Sigmoid colon (tissue), 7 donors: ENCODE results near the gene TRIM39. TPM values are rescaled to one million over a fixed set of nuclear protein-coding genes. Genes with fewer than 3 reads are reported as not detected.

Experiments
- DNase-seq: peaks from one replicate; pipeline ENCODE4 v3.0.0-alpha.2; 2019
- H3K27ac ChIP-seq, 4 donors: fragments of 200-600 bp; sonication (generic); one replicate each; pipeline ENCODE4 v1.5.1; 2016 to 2019; ENCODE audit warnings: mild to moderate bottlenecking in 1 of 4
- H3K27me3 ChIP-seq, 3 donors: fragments of 200-600 bp; sonication (generic); one replicate each; pipeline ENCODE4 v1.5.1; 2019; ENCODE audit warnings: mild to moderate bottlenecking in 1 of 3
- H3K36me3 ChIP-seq, 4 donors: fragments of 200-600 bp; sonication (generic); one replicate each; pipeline ENCODE4 v1.5.1; 2016 to 2019
- H3K4me1 ChIP-seq, 4 donors: fragments of 200-600 bp; sonication (generic); one replicate each; pipeline ENCODE4 v1.5.1; 2017 to 2019
- H3K4me3 ChIP-seq, 4 donors: fragments of 200-600 bp; sonication (generic); one replicate each; pipeline ENCODE4 v1.5.1; 2017 to 2019; ENCODE audit warnings: mild to moderate bottlenecking in 2 of 4, moderate library complexity in 1 of 4
- H3K9me3 ChIP-seq, 4 donors: fragments of 200-600 bp in 3 of 4; sonication (generic) in 3 of 4; one replicate each; pipeline versions ENCODE4 v1.5.1 to v1.6.1; 2013 to 2019
- CTCF ChIP-seq, 4 experiments: fragments of 450-650 bp in 3 of 4; fragments of 200-600 bp in 1 of 4; IDR thresholded peaks; one replicate each; pipeline ENCODE4 v1.5.1; 2016 to 2019; ENCODE audit warnings: antibody characterized with exemption in 4 of 4, mild to moderate bottlenecking in 3 of 4, moderate library complexity in 2 of 4
- EP300 ChIP-seq, 4 donors: sonication (generic); formaldehyde crosslinking; IDR thresholded peaks; one replicate each; pipeline ENCODE4 v1.6.1; 2017; ENCODE audit warnings: antibody characterized with exemption in 4 of 4
- POLR2A ChIP-seq, 2 donors: fragments of 450-650 bp; IDR thresholded peaks; one replicate each; pipeline ENCODE4 v1.6.1; 2016; ENCODE audit warnings: antibody characterized with exemption in 2 of 2, mild to moderate bottlenecking in 2 of 2, moderate library complexity in 2 of 2
- POLR2AphosphoS5 ChIP-seq, 4 donors: sonication (generic); formaldehyde crosslinking; IDR thresholded peaks; one replicate each; pipeline ENCODE4 v1.6.1; 2017; ENCODE audit warnings: antibody characterized with exemption in 4 of 4
- WGBS, 2 donors: extraction: QIAGEN DNeasy Blood & Tissue Kit; methylation state at CpG; one replicate each; pipeline ENCODE4 v1.1.7; 2013; 5-methylcytosine and 5-hydroxymethylcytosine counted together
- intact Hi-C: fragments of 100-400 bp; cut with DNase I; formaldehyde crosslinking; loops from one replicate; pipeline ENCODE4 v1.15.1; 2023
- polyA plus RNA-seq, 3 donors: library from polyadenylated mRNA; stranded (reverse); fragments of 200-250 nt; gene quantifications; one replicate each; pipeline ENCODE4 v1.2.3, GENCODE V29; 2013
- total RNA-seq, 4 donors: library from RNA; depleted of rRNA; stranded (reverse); fragments of >200 nt; gene quantifications; one replicate each; pipeline ENCODE4 v1.1.0, GENCODE V29; 2016
- donor health status: healthy with polysubstance abuse.
- donor health status: Bipolar disorder and iron deficiency.
- donor health status: healthy.

Gene TRIM39
- total and polyA plus RNA-seq, 7 donors, result 5.1 to 23.2 (median 11.9) TPM

DNA sequence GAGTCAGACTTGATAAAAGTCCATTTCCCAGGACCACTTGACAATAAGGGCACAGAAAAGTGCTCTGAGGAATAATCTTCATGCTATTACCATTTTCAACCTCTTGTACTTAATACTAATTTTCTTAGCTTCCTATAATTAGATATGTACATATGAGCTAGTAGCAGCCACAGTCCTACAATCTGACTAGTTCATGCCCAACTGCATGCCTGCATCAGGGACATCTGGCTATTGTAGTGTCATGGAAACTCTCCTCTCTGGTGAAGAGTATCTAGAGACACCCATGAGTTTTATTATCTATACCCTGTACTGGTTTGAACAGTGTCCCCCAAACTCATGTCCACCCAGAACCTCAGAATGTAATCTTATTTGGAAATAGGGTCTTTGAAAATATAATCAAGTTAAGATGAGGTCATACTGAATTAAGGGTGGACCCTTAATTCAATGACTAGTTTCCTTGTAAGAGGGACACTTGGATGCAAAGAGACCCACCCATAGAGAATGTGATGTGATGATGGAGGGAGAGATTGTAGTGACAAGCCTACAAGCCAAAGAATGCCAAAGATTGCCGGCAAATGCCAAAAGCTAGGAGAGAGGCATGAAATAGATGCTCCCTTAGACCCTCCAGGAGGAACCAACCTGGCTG is 13.9 kb upstream of the TRIM39 start:
- no peak for DNase-seq
- no peaks in the 10 kb centered on the region for H3K9me3 ChIP-seq
- TF ChIP-seq CTCF (IDR thresholded peaks at IDR 0.05), result no peak
- no peak for TF ChIP-seq POLR2AphosphoS5 (IDR thresholded peaks at IDR 0.05)
- intact Hi-C loops, result no loop called here
- H3K27me3 ChIP-seq, result no peaks in the 10 kb centered on the region
- WGBS, 2 donors, result 98 to 100% methylated on average over 1 of the region's 1 CpG
- no peak overlapping the region for H3K4me3 ChIP-seq
- H3K4me1 ChIP-seq, result peaks cover 0 to 5% (median 0%) of the 10 kb centered on the region in 4 donors
- no peak overlapping the region for H3K27ac ChIP-seq
- peaks cover 0 to 39% (median 6%) of the 10 kb centered on the region in 4 donors for H3K36me3 ChIP-seq

DNA sequence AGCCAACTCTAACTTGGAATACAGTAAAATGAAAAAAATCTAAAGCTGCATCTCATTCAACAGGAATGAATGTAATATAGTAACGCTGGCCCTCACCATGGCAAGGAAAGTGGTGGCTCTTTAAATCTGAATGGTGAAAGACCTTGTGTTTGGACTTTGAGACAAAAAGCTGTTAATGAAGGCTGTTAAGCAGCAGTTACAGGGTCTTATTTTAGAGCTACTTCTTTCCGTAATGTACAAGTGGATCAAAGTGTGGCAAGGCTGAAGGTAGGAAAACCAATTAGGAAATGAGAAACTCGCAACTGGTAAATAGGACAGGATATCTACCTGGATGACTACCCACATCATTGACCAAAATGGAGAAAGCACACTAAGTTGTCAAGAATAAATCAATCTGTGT is 11.6 kb upstream of the TRIM39 start:
- Histone ChIP-seq H3K9me3 (no peaks in the 10 kb centered on the region), H3K27ac (no peak overlapping the region), H3K36me3 (peaks cover 0 to 36% (median 5%) of the 10 kb centered on the region in 4 donors), H3K4me3 (no peak overlapping the region), H3K4me1 (peaks cover 0 to 14% (median 4%) of the 10 kb centered on the region in 4 donors), H3K27me3 (no peaks in the 10 kb centered on the region)
- 98% methylated on average over 3 of the region's 3 CpGs for WGBS, 2 donors
- TF ChIP-seq EP300 (IDR thresholded peaks at IDR 0.05) (no peak), POLR2A (IDR thresholded peaks at IDR 0.05) (no peak), POLR2AphosphoS5 (IDR thresholded peaks at IDR 0.05) (no peak), CTCF (IDR thresholded peaks at IDR 0.05) (no peak)
- no peak for DNase-seq
- intact Hi-C loops, result no loop called here

GRCh38 chr6:30317913-30318589 is 8.7 kb upstream of the TRIM39 start:
- TF ChIP-seq CTCF (IDR thresholded peaks at IDR 0.05), result no peak
- TF ChIP-seq POLR2A (IDR thresholded peaks at IDR 0.05), result no peak
- no peak for TF ChIP-seq EP300 (IDR thresholded peaks at IDR 0.05)
- no peak for TF ChIP-seq POLR2AphosphoS5 (IDR thresholded peaks at IDR 0.05)

DNA sequence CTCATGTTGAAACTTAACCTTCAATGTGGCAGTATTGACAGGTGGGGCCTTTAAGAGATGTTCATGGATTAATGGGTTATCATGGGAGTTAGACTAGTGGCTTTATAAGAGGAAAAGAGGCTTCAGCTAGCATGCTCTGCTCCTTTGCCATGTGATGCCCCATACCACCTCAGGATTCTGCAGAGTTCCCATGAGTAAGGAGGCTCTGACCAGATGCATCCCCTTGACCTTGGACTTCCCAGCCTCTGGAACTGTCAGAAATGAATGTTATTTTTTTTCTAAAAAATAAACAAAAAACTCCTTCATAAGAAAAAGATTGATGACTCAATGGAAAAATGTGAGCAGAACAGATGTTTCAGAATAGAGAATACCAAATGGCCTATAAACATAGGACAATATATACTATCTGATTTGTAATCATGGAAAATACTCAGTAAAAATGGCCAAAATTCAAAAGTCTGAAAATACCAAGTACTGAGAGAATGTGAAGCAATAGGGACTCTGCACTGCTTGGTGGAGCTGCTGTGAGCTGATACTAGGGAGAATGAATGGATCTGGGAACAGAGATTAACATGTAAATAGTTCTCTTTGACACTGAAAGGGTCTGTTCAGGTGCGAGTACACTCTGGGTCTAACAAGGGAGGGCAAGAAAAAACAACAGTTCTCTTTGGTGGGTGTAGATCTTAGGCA is 7.4 kb upstream of the TRIM39 start:
- Histone ChIP-seq H3K27me3 (no peaks in the 10 kb centered on the region), H3K9me3 (no peaks in the 10 kb centered on the region), H3K36me3 (peaks cover 0 to 11% (median 1%) of the 10 kb centered on the region in 4 donors), H3K4me3 (no peak overlapping the region), H3K4me1 (peaks cover 0 to 24% (median 8%) of the 10 kb centered on the region in 4 donors), H3K27ac (no peak overlapping the region)
- WGBS, 2 donors, result 90 to 97% methylated on average over 1 of the region's 1 CpG
- DNase-seq, result no peak
- intact Hi-C loops, result no loop called here
- TF ChIP-seq POLR2AphosphoS5 (IDR thresholded peaks at IDR 0.05) (no peak), POLR2A (IDR thresholded peaks at IDR 0.05) (no peak), CTCF (IDR thresholded peaks at IDR 0.05) (no peak), EP300 (IDR thresholded peaks at IDR 0.05) (no peak)

More at GRCh38 chr6:30317913-30318589, 8.7 kb upstream of the TRIM39 start:
- H3K4me3 ChIP-seq, result no peak overlapping the region
- intact Hi-C loops, result no loop called here
- H3K27me3 ChIP-seq, result no peaks in the 10 kb centered on the region
- H3K36me3 ChIP-seq, result peaks cover 0 to 23% (median 5%) of the 10 kb centered on the region in 4 donors
- 29 to 57% methylated on average over 6 of the region's 6 CpGs for WGBS, 2 donors
- no peak overlapping the region for H3K27ac ChIP-seq
- H3K4me1 ChIP-seq, result peaks cover 0 to 20% (median 6%) of the 10 kb centered on the region in 4 donors
- no peaks in the 10 kb centered on the region for H3K9me3 ChIP-seq
- no peak for DNase-seq
